ENCODE measurements around the gene USP31.

DNA sequence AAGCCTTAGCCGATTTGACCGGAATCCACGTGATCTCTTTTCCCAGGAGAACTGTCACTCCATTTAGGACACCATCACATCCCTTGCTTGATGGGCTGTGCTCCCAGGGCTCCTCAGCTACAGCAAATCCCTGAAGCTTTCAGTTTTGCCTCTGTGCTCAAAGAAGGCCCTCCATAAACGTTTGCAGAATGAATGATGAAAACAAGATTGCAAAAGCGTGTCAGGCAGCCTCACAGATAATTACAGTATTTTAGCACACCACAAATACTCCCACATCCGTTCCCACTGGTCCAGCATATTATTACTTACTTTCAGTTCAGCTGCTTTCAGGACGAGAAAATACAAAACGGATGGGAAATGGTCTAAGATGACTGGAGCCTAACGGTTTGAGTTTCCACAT, 84.6 kb downstream of the USP31 start:
- TF ChIP-seq RAD21 (IDR thresholded peaks at IDR 0.05; ENCODE audit: low read depth) (no peak), REST (IDR thresholded peaks at IDR 0.05; ENCODE audit: low read depth) (no peak), TAF1 (IDR thresholded peaks at IDR 0.05; ENCODE audit: low read depth) (no peak), CREB1 (IDR thresholded peaks at IDR 0.05; ENCODE audit: low read depth) (no peak), EP300 (IDR thresholded peaks at IDR 0.05; ENCODE audit: borderline replicate concordance) (no peak), FOXM1 (IDR thresholded peaks at IDR 0.05; ENCODE audit: borderline replicate concordance, low read depth) (no peak), USF1 (IDR thresholded peaks at IDR 0.05) (no peak), MAX (IDR thresholded peaks at IDR 0.05) (no peak), NFIC (IDR thresholded peaks at IDR 0.05) (no peak), TCF12 (IDR thresholded peaks at IDR 0.05; ENCODE audit: low read depth) (no peak), YY1 (IDR thresholded peaks at IDR 0.05; ENCODE audit: low read depth) (no peak)
